ENCODE measurements around the gene ORMDL3.
A peak's percentile ranks its signal among the peaks of the same experiment; 100 is the strongest.
"Not testable (repeated sequence)": the region's sequence is repeated elsewhere in the genome, so short reads cannot be mapped to it uniquely, and the experiment has no call there.

ORMDL3 gene

GRCh38 chr17:39899215-39899614 lies 28.2 kb downstream of the ORMDL3 start:
- TF ChIP-seq CTCF (IDR thresholded peaks at IDR 0.05; ENCODE audit: borderline replicate concordance, insufficient read depth, low read depth, low read length) = no peak
- no peak overlapping the region for H3K4me3 ChIP-seq (ENCODE audit: low read depth, low read length)

- no peak for TF ChIP-seq CTCF (IDR thresholded peaks at IDR 0.05; ENCODE audit: borderline replicate concordance, insufficient read depth, low read depth, low read length)
- no peak overlapping the region for H3K4me3 ChIP-seq (ENCODE audit: low read depth, low read length)
Observed at GRCh38 chr17:39898088-39898487, 29.3 kb downstream of the ORMDL3 start.

- no peak overlapping the region for H3K4me3 ChIP-seq (ENCODE audit: low read depth, low read length)
- TF ChIP-seq CTCF (IDR thresholded peaks at IDR 0.05; ENCODE audit: borderline replicate concordance, insufficient read depth, low read depth, low read length) = no peak
Observed at GRCh38 chr17:39894681-39895376, 32.6 kb downstream of the ORMDL3 start.

GRCh38 chr17:39889200-39889599 lies 38.2 kb downstream of the ORMDL3 start:
- no peak overlapping the region for H3K4me3 ChIP-seq (ENCODE audit: low read depth, low read length)
- no peak for TF ChIP-seq CTCF (IDR thresholded peaks at IDR 0.05; ENCODE audit: borderline replicate concordance, insufficient read depth, low read depth, low read length)

- TF ChIP-seq CTCF (IDR thresholded peaks at IDR 0.05; ENCODE audit: borderline replicate concordance, insufficient read depth, low read depth, low read length) = no peak
- H3K4me3 ChIP-seq (ENCODE audit: low read depth, low read length) = no peak overlapping the region
Observed at GRCh38 chr17:39887078-39887477, 40.3 kb downstream of the ORMDL3 start.

- not testable (repeated sequence) for H3K4me3 ChIP-seq (ENCODE audit: low read depth, low read length)
Observed at GRCh38 chr17:39886102-39886501, 41.3 kb downstream of the ORMDL3 start.

GRCh38 chr17:39872751-39873150 lies 54.6 kb downstream of the ORMDL3 start:
- peak; percentile 22; the same call in 1 of the 2 replicates for TF ChIP-seq CTCF (IDR thresholded peaks at IDR 0.05; ENCODE audit: borderline replicate concordance, insufficient read depth, low read depth, low read length)
- H3K4me3 ChIP-seq (ENCODE audit: low read depth, low read length) = no peak overlapping the region
